OCI-LY7 (cell line): ENCODE measurements around the gene EGFLAM. TPM values are rescaled to one million over a fixed set of nuclear protein-coding genes. Genes with fewer than 3 reads are reported as not detected.

Experiments
- BruUV-seq: library from RNA; stranded (reverse); fragments of 400-500 nt; replicated peaks from 2 replicates; lab custom pipeline; 2021; lab: Mats Ljungman, UMichigan
- CTCF ChIA-PET: fragments of 300-600 bp; sonication (Branson Sonifier 250); formaldehyde crosslinking; loops from one replicate; lab custom pipeline; 2022; ENCODE audit warnings: antibody characterized with exemption; ENCODE audit not compliant: unreplicated experiment; lab: Charles Lee
- POLR2A ChIA-PET: fragments of 300-600 bp; sonication (Branson Sonifier 250); formaldehyde crosslinking; loops from one replicate; lab custom pipeline; 2022; ENCODE audit warnings: antibody characterized with exemption; lab: Charles Lee
- DNase-seq: peaks from one replicate; pipeline ENCODE4 v3.0.0-alpha.2; 2015; ENCODE audit warnings: low spot score
- H2AFZ ChIP-seq: fragments of 200-600 bp; sonication (generic), shearing (Covaris generic); 2 replicates; pipeline ENCODE4 v1.6.1; 2014; ENCODE audit warnings: mild to moderate bottlenecking, antibody characterized with exemption, low read length, moderate library complexity
- H3K27ac ChIP-seq: fragments of 200-600 bp; sonication (generic); 2 replicates; pipeline ENCODE4 v1.5.1; 2014; ENCODE audit warnings: mixed run types, low read depth, mild to moderate bottlenecking, moderate library complexity, low read length, inconsistent platforms; ENCODE audit not compliant: poor library complexity, severe bottlenecking
- H3K36me3 ChIP-seq: fragments of 200-600 bp; sonication (generic); 2 replicates; pipeline ENCODE4 v1.6.1; 2014; ENCODE audit warnings: mild to moderate bottlenecking, antibody characterized with exemption, low read length, moderate library complexity, mixed read lengths; ENCODE audit not compliant: insufficient read depth
- H3K4me1 ChIP-seq: fragments of 200-600 bp; sonication (generic); 2 replicates; pipeline ENCODE4 v1.5.1; 2014; ENCODE audit warnings: mild to moderate bottlenecking, low read length; ENCODE audit not compliant: insufficient read depth, poor library complexity, severe bottlenecking
- H3K4me2 ChIP-seq: fragments of 200-600 bp; sonication (generic); 2 replicates; pipeline ENCODE4 v1.6.1; 2014; ENCODE audit warnings: mild to moderate bottlenecking, low read length
- H3K4me3 ChIP-seq: fragments of 200-600 bp; sonication (generic); 2 replicates; pipeline ENCODE4 v1.5.1; 2014; ENCODE audit warnings: mild to moderate bottlenecking, low read depth, low read length; ENCODE audit not compliant: poor library complexity, severe bottlenecking
- H3K79me2 ChIP-seq: fragments of 200-600 bp; sonication (generic); 2 replicates; pipeline ENCODE4 v1.6.1; 2016; ENCODE audit warnings: low read depth, mild to moderate bottlenecking, low read length, moderate library complexity, mixed read lengths; ENCODE audit not compliant: insufficient read depth
- H3K9me2 ChIP-seq: fragments of 200-600 bp; sonication (generic); 2 replicates; pipeline ENCODE4 v1.6.1; 2016; ENCODE audit warnings: mild to moderate bottlenecking, low read length, mixed read lengths; ENCODE audit not compliant: insufficient read depth
- H3K9me3 ChIP-seq: fragments of 200-600 bp; sonication (generic); 2 replicates; pipeline ENCODE4 v1.6.1; 2014; ENCODE audit warnings: mild to moderate bottlenecking, mixed run types, low read length, mixed read lengths
- H4K20me1 ChIP-seq: fragments of 200-600 bp; sonication (generic); 2 replicates; pipeline ENCODE4 v1.6.1; 2014; ENCODE audit warnings: mild to moderate bottlenecking, antibody characterized with exemption, low read length, moderate library complexity, mixed read lengths; ENCODE audit not compliant: insufficient read depth
- CTCF ChIP-seq: fragments of 200-600 bp; sonication (generic); conservative IDR thresholded peaks from 2 replicates; pipeline ENCODE4 v1.5.1; 2014; ENCODE audit warnings: mild to moderate bottlenecking, antibody characterized with exemption, low read length, moderate library complexity, mixed read lengths
- EZH2phosphoT487 ChIP-seq: fragments of 200-600 bp; sonication (generic); IDR thresholded peaks from 2 replicates; pipeline ENCODE4 v1.6.1; 2018; ENCODE audit warnings: low read depth, borderline replicate concordance, mild to moderate bottlenecking, mixed run types, antibody characterized with exemption, low read length, moderate library complexity, mixed read lengths
- intact Hi-C: fragments of 100-400 bp; cut with micrococcal nuclease; formaldehyde crosslinking; loops from one replicate; pipeline ENCODE4 v1.10.0; 2022; ENCODE audit not compliant: unreplicated experiment
- total RNA-seq, 2 experiments: library from RNA; depleted of rRNA in 1 of 2; stranded (reverse); fragments of >200 nt in 1 of 2; shearing (Covaris generic) in 1 of 2; gene quantifications; 2 replicates each; pipeline ENCODE4 v1.2.3, GENCODE V29; 2014 to 2022

Gene EGFLAM
- total RNA-seq, 2 experiments from 2014 or later: not detected

- intact Hi-C loops: no loop called here
- Histone ChIP-seq H3K36me3 (no peaks in the 10 kb centered on the region), H3K9me3 (no peaks in the 10 kb centered on the region), H3K4me1 (no peaks in the 10 kb centered on the region), H4K20me1 (no peaks in the 10 kb centered on the region), H3K27ac (no peak overlapping the region), H3K9me2 (no peaks in the 10 kb centered on the region), H3K4me2 (no peak overlapping the region), H2AFZ (no peak overlapping the region), H3K79me2 (no peaks in the 10 kb centered on the region), H3K4me3 (no peak overlapping the region)
- no peak for DNase-seq
- no peak for TF ChIP-seq CTCF
- TF ChIP-seq EZH2phosphoT487: no peak
- ChIA-PET CTCF (no interaction called here), POLR2A (interaction anchor here (0.7 kb wide), 1 partner anchor 364 kb away, joined by 5 read pairs; no protein-coding TSS in a partner anchor)
- no TSS peak for BruUV-seq
Measured at GRCh38 chr5:38434966-38435705, 176.8 kb downstream of the EGFLAM start.

- CTCF ChIA-PET: no interaction called here
Measured at GRCh38 chr5:38438757-38439156, 180.4 kb downstream of the EGFLAM start.

More at GRCh38 chr5:38438757-38439156, 180.4 kb downstream of the EGFLAM start:
- TF ChIP-seq EZH2phosphoT487: no peak
- TF ChIP-seq CTCF: no peak
- POLR2A ChIA-PET: no interaction called here
- Histone ChIP-seq H3K4me2 (no peak overlapping the region), H3K4me3 (no peak overlapping the region), H3K36me3 (no peaks in the 10 kb centered on the region), H3K27ac (no peak overlapping the region), H3K9me3 (no peaks in the 10 kb centered on the region), H3K79me2 (no peaks in the 10 kb centered on the region), H3K9me2 (no peaks in the 10 kb centered on the region), H4K20me1 (no peaks in the 10 kb centered on the region), H3K4me1 (no peaks in the 10 kb centered on the region), H2AFZ (no peak overlapping the region)
- no TSS peak for BruUV-seq
- no peak for DNase-seq
- intact Hi-C loops: no loop called here
